Keratinocyte (primary cell): Measurements from ENCODE around the gene PIWIL4. TPM values are rescaled to one million over a fixed set of nuclear protein-coding genes. Genes with fewer than 3 reads are reported as not detected.

Source experiments
- DNase-seq: peaks from one replicate; pipeline ENCODE4 v3.0.0-alpha.2; 2011; ENCODE audit warnings: low read depth, missing footprints, low spot score
- FAIRE-seq: peaks from 2 replicates; lab custom pipeline; 2011; peaks lifted over from hg19 to GRCh38; lab: Jason Lieb, UNC
- H2AFZ ChIP-seq: 2 replicates; pipeline ENCODE4 v1.6.0; 2012; ENCODE audit warnings: low read length, control low read depth, inconsistent platforms; ENCODE audit not compliant: control insufficient read depth
- H3K27ac ChIP-seq: 2 replicates; pipeline ENCODE4 v1.5.1; 2011; ENCODE audit warnings: low read length; ENCODE audit not compliant: control insufficient read depth, insufficient read depth
- H3K27me3 ChIP-seq: 3 replicates; pipeline ENCODE4 v1.6.0; 2011; ENCODE audit warnings: low read length; ENCODE audit not compliant: control insufficient read depth, insufficient read depth; ENCODE audit errors: extremely low read depth
- H3K36me3 ChIP-seq, 2 experiments: 2 replicates in 1 of 2; 3 replicates in 1 of 2; pipeline ENCODE4 v1.5.1; 2011; ENCODE audit warnings: low read length in 2 of 2, mild to moderate bottlenecking in 1 of 2; ENCODE audit not compliant: control insufficient read depth in 2 of 2, insufficient read depth in 2 of 2; ENCODE audit errors: extremely low read depth in 1 of 2
- H3K4me1 ChIP-seq: 3 replicates; pipeline ENCODE4 v1.5.1; 2011; ENCODE audit warnings: low read length; ENCODE audit not compliant: control insufficient read depth, insufficient read depth; ENCODE audit errors: extremely low read depth
- H3K4me2 ChIP-seq: 3 replicates; pipeline ENCODE4 v1.6.0; 2011; ENCODE audit warnings: low read depth, low read length; ENCODE audit not compliant: control insufficient read depth, insufficient read depth; ENCODE audit errors: extremely low read depth
- H3K4me3 ChIP-seq, 3 experiments: fragments of 200-600 bp in 1 of 3; sonication (generic) in 1 of 3; 2 replicates in 2 of 3; 3 replicates in 1 of 3; pipeline ENCODE4 v1.5.1; 2011 to 2016; ENCODE audit warnings: low read length in 3 of 3, mild to moderate bottlenecking in 3 of 3, control low read depth in 2 of 3, inconsistent platforms in 1 of 3, low read depth in 1 of 3, mixed read lengths in 1 of 3, mixed run types in 1 of 3, moderate library complexity in 1 of 3; ENCODE audit not compliant: control insufficient read depth in 2 of 3, insufficient read depth in 2 of 3; ENCODE audit errors: extremely low read depth in 1 of 3
- H3K79me2 ChIP-seq: 2 replicates; pipeline ENCODE4 v1.6.0; 2012; ENCODE audit warnings: low read length; ENCODE audit not compliant: control insufficient read depth, insufficient read depth
- H3K9ac ChIP-seq: 3 replicates; pipeline ENCODE4 v1.6.0; 2011; ENCODE audit warnings: low read length; ENCODE audit not compliant: control insufficient read depth, insufficient read depth; ENCODE audit errors: extremely low read depth
- H3K9me1 ChIP-seq: 3 replicates; pipeline ENCODE4 v1.6.0; 2011; ENCODE audit warnings: low read length; ENCODE audit not compliant: control insufficient read depth, insufficient read depth; ENCODE audit errors: extremely low read depth
- H3K9me3 ChIP-seq: 2 replicates; pipeline ENCODE4 v1.5.1; 2012; ENCODE audit warnings: low read depth, low read length; ENCODE audit not compliant: control insufficient read depth
- H4K20me1 ChIP-seq: 3 replicates; pipeline ENCODE4 v1.6.0; 2011; ENCODE audit warnings: low read length; ENCODE audit not compliant: control insufficient read depth, insufficient read depth; ENCODE audit errors: extremely low read depth
- CTCF ChIP-seq, 3 experiments: IDR thresholded peaks in 1 of 3; conservative IDR thresholded peaks in 1 of 3; optimal IDR thresholded peaks in 1 of 3; 2 replicates in 2 of 3; 3 replicates in 1 of 3; pipeline versions ENCODE3 to v1.5.1; 2011; ENCODE audit warnings: low read length in 3 of 3, mild to moderate bottlenecking in 3 of 3, moderate library complexity in 2 of 3, control low read depth in 1 of 3, inconsistent platforms in 1 of 3; ENCODE audit not compliant: insufficient read depth in 2 of 3; ENCODE audit errors: extremely low read depth in 1 of 3
- EZH2 ChIP-seq: IDR thresholded peaks from one replicate; pipeline ENCODE4 v1.6.1; 2012; ENCODE audit warnings: inconsistent platforms, mild to moderate bottlenecking, low read length, moderate library complexity
- dilution Hi-C: fragments of 300-500 bp; cut with MboI; formaldehyde crosslinking; loops from one replicate; pipeline ENCODE4 v1.7.0; 2020; ENCODE audit warnings: low sequenced_read_pairs; ENCODE audit not compliant: extremely low pct_ligation_motif_present
- polyA plus RNA-seq, 5 experiments: library from polyadenylated mRNA; depleted of rRNA in 3 of 5; stranded (reverse) in 3 of 5; stranded (forward) in 1 of 5; unstranded in 1 of 5; fragments of >200 nt; gene quantifications; 1 replicate in 1 of 5; 2 replicates in 3 of 5; 3 replicates in 1 of 5; pipeline versions ENCODE4 v1.2.1 to v1.2.3, GENCODE V29; 2011 to 2012; ENCODE audit warnings: missing spikeins in 2 of 5, low read depth in 1 of 5, low replicate concordance in 1 of 5

The PIWIL4 gene
- polyA plus RNA-seq, 1 donor (not counting 4 experiments of a cell fraction or from before 2014, with no cell fraction given) = 0.14 TPM

GRCh38 chr11:94661444-94661843, 94.3 kb downstream of the PIWIL4 start:
- no peaks in the 10 kb centered on the region for H3K36me3 ChIP-seq
- no peaks in the 10 kb centered on the region for H4K20me1 ChIP-seq
- dilution Hi-C loops = no loop called here
- no peaks in the 10 kb centered on the region for H3K79me2 ChIP-seq
- DNase-seq (no peak), FAIRE-seq (no peak)
- H3K27ac ChIP-seq = no peak overlapping the region
- no peak overlapping the region for H2AFZ ChIP-seq
- no peaks in the 10 kb centered on the region for H3K27me3 ChIP-seq
- H3K4me1 ChIP-seq = peaks cover 10% of the 10 kb centered on the region
- H3K4me2 ChIP-seq = no peak overlapping the region
- no peak overlapping the region for H3K4me3 ChIP-seq
- no peak overlapping the region for H3K9ac ChIP-seq
- TF ChIP-seq EZH2 (no peak), CTCF (optimal IDR thresholded peaks at IDR 0.05 in 1 of 3, IDR thresholded peaks at IDR 0.05 in 1 of 3, conservative IDR thresholded peaks at IDR 0.05 in 1 of 3; ENCODE audit: extremely low read depth in 1 of 3, insufficient read depth in 2 of 3, low read length in 3 of 3) (no peak)
- no peaks in the 10 kb centered on the region for H3K9me3 ChIP-seq
- H3K9me1 ChIP-seq = no peaks in the 10 kb centered on the region

GRCh38 chr11:94662065-94662779, 95.1 kb downstream of the PIWIL4 start:
- Histone ChIP-seq H3K27ac (no peak overlapping the region), H2AFZ (no peak overlapping the region), H3K4me2 (no peak overlapping the region), H3K27me3 (no peaks in the 10 kb centered on the region), H3K4me1 (peaks cover 10% of the 10 kb centered on the region), H4K20me1 (no peaks in the 10 kb centered on the region), H3K9ac (no peak overlapping the region), H3K9me1 (no peaks in the 10 kb centered on the region), H3K9me3 (no peaks in the 10 kb centered on the region), H3K4me3 (no peak overlapping the region), H3K36me3 (no peaks in the 10 kb centered on the region), H3K79me2 (no peaks in the 10 kb centered on the region)
- TF ChIP-seq EZH2 (no peak), CTCF (optimal IDR thresholded peaks at IDR 0.05 in 1 of 3, IDR thresholded peaks at IDR 0.05 in 1 of 3, conservative IDR thresholded peaks at IDR 0.05 in 1 of 3; ENCODE audit: extremely low read depth in 1 of 3, insufficient read depth in 2 of 3, low read length in 3 of 3) (no peak)
- no peak for FAIRE-seq
- dilution Hi-C loops = no loop called here
- no peak for DNase-seq
